GM12872 (cell line): Measurements from ENCODE around the gene ACBD4.

Experiments
- TF ChIP-seq, protein P1 (sequence below): IDR thresholded peaks from 3 replicates; pipeline ENCODE4 v1.5.1; 2011; ENCODE audit warnings: low read depth, mild to moderate bottlenecking, low read length, moderate library complexity; ENCODE audit not compliant: insufficient read depth

The ACBD4 gene

DNA sequence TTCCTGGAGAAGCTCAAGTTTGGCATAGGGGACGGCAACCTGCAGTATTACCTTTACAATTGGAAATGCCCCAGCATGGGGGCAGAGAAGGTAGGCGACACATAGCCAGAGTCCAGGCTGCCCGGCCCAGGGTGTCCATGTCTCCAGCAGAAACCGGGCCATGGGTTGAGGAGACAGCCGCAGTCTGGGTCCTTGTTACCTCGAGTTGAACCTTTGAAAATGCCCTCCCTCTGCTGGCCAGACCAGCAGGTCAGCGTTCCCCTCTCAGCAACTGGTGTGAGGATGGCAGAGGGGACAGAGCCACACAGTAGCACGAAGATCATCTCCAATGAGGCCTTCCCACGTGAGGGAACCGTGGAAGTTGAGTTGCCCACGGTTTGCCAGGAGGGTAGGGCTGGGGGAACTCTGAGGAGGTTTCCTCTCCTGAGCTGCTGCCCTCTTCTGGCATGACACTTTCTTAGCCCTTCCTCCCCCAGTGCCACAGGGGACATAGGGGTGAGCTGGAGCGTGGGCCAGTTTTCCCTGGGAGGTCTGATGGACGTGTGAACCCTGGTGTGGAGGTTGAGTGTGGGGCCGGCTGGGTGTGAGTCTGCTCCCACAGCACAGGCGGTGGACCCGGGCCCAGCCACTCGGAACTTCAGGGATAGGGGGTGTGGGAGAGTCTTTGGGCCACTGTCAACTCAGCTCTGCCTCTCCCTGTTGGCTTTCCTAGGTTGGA is 30.4 kb upstream of the ACBD4 start:
- TF ChIP-seq, protein P1, sequence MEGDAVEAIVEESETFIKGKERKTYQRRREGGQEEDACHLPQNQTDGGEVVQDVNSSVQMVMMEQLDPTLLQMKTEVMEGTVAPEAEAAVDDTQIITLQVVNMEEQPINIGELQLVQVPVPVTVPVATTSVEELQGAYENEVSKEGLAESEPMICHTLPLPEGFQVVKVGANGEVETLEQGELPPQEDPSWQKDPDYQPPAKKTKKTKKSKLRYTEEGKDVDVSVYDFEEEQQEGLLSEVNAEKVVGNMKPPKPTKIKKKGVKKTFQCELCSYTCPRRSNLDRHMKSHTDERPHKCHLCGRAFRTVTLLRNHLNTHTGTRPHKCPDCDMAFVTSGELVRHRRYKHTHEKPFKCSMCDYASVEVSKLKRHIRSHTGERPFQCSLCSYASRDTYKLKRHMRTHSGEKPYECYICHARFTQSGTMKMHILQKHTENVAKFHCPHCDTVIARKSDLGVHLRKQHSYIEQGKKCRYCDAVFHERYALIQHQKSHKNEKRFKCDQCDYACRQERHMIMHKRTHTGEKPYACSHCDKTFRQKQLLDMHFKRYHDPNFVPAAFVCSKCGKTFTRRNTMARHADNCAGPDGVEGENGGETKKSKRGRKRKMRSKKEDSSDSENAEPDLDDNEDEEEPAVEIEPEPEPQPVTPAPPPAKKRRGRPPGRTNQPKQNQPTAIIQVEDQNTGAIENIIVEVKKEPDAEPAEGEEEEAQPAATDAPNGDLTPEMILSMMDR: 0 out of 3 replicates have a peak, but pooled peaks have one; percentile 4

DNA sequence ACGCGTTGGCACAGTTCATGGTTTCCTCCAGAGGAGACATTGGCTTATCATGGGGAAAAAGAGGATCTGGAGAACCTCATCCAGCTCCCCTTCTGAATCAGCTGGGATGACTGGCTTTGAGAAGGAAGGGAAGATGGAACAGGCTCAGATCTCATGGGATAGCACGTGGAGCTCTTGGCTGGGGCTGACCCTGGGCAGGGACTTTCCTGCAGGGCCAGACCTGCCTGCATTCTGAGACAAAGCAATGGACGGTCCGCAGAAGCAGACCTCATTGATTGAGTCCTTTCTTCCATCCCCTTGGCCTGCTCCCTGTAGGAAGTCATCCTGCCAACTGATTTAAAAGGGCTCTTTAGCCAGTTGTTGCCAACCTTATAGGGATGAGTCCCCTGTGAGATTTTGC is 29.4 kb upstream of the ACBD4 start:
- TF ChIP-seq, protein P1: no peak

DNA sequence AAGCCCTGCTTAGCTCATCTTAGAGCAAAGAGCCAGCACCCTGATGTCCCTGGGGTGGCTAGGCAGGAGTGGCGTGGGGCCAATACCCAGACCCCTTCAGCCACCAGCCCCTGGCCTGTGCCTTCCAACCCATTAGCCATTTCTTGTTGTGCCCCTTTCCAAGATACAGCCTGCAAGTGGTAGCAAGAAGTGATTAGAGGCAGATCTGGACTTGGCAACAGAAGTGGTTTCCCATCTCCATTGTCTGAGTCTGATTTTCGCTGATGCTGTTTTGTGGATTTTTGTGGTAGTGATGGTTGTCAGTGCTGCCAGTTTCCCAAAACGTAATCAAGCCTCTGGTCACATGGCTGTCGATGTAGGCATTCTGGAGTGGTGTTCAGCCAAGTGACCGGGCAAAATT is 28.9 kb upstream of the ACBD4 start:
- TF ChIP-seq, protein P1: no peak

DNA sequence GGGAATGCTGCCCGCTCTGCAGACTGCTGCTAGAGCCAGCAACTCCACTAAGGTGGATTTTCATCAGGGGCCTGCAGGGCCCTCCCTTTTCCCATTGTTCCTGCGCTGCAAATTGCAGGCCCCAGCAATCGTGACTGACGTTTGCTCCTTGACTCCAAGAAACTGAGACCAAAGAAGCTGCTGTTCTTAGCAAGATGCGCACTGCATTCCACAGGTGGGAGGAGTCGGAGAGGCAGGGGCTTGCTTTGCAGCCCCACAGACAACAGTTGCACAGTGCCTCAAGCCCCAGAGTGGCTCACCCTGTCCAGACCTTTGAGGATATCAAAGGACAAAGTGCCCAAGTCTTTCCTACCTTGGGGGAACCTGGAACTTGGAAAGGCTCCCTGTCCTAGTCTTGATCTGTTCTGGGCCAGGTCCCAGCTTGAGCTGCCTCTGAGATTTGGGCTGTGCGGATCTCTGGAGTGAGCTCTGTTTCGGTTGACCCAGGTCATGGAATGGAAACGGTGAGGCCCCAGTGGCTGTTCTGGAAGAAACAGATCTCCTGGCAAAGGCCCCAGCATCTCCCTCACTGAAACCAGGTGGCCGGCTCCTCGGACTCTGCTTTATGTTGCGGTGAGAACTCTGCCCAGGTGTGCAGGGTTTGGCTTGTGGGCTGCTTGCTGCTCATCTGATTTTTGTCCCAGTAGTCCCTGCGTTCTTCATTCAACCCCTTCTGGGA is 28.0 kb upstream of the ACBD4 start:
- TF ChIP-seq, protein P1: no peak

DNA sequence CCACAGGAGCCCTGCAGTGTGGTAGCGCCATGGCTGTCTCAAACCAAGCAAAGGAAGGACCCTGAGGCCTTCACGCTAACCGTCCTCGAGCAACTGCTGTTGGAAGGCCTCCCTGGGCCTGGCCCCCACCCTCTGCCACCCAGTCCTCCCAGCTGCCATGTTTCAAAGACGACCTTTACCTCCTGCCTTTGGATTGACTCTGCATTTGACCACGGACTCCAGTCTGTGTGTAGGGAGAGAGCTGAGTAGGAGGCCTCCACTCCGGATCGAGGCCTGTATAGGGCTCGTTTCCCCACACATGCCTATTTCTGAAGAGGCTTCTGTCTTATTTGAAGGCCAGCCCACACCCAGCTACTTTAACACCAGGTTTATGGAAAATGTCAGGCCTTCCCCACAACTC is 27.4 kb upstream of the ACBD4 start:
- TF ChIP-seq, protein P1: no peak

DNA sequence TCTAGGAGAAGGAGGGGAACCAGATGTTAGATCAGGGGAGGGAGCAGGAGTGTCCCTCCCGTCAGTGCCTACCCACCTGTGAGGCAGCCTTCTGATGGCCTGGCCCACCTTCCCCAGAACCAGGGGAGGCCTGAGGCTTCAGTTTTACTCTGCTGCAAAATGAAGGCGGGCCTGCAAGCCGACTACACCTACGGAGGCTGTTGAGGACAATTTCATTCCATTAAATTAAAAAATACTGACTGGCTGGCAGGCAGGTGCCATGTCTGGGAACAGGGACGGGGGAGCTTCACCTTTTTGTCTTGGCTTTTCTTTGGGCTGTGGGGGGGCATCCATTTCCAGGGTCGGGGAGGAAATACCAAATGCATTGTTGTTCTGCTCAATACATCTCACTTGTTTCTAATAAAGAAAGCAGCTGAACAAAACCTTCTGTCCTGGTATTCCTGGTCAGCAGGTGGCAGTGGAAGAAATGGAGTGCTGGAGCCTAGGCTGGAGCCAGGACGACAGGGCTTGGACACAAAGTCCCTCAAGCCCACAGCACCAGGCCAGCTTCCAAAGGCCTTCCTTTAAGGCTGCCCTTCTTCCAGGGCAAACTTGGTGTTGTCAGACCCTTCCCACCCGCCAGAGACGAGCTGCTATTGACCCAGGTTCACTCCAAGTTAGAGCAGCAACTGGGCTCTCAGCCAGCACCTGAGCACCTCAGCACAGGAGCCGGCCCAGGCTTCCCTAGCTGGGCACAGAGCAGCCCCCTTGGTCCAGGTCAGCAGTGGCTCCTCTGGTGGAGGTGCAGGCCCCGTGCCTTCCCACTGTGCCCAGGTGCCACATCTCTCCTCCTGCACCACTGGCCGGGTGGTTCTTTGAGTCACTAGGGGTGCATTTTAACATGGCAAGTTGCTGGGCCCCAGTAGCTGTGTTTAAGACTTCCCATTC is 26.6 kb upstream of the ACBD4 start:
- TF ChIP-seq, protein P1: no peak
